ENCODE results near the gene EXOC4.

DNA sequence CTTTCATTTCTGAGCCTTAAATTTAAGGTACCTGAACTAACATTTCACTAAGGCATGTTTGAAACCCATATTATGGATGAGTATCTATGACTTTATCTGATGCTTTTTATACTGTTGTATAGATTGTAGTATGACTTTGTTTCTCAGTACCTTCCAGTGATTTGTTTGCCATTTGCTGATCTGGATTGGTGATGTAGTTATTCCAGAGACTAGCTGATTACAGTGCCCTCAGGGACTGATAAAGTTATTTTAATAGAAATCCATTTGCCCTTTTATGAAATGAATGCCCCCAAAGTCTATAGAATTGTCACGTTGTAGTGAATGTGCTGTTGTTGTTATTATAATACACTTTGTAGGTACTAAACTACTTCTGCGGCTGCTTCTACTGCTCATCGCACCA lies 488.8 kb downstream of the EXOC4 start:
- TF ChIP-seq YY1 (IDR thresholded peaks at IDR 0.05; ENCODE audit: insufficient read depth, insufficient read length) (no peak), ZNF274 (IDR thresholded peaks at IDR 0.05; ENCODE audit: low read depth, low read length) (no peak), SUZ12 (IDR thresholded peaks at IDR 0.05; ENCODE audit: extremely low read depth, insufficient read depth, insufficient read length) (no peak)

Measured in NT2/D1 (cell line).